ENCODE results near the gene NOC4L. TPM values are rescaled to one million over a fixed set of nuclear protein-coding genes. Genes with fewer than 3 reads are reported as not detected.
A peak's percentile ranks its signal among the peaks of the same experiment; 100 is the strongest.

NOC4L gene
- polyA plus RNA-seq, 1 of the 3 experiments (the other 2 are of a cell fraction) = 12.9 TPM

DNA sequence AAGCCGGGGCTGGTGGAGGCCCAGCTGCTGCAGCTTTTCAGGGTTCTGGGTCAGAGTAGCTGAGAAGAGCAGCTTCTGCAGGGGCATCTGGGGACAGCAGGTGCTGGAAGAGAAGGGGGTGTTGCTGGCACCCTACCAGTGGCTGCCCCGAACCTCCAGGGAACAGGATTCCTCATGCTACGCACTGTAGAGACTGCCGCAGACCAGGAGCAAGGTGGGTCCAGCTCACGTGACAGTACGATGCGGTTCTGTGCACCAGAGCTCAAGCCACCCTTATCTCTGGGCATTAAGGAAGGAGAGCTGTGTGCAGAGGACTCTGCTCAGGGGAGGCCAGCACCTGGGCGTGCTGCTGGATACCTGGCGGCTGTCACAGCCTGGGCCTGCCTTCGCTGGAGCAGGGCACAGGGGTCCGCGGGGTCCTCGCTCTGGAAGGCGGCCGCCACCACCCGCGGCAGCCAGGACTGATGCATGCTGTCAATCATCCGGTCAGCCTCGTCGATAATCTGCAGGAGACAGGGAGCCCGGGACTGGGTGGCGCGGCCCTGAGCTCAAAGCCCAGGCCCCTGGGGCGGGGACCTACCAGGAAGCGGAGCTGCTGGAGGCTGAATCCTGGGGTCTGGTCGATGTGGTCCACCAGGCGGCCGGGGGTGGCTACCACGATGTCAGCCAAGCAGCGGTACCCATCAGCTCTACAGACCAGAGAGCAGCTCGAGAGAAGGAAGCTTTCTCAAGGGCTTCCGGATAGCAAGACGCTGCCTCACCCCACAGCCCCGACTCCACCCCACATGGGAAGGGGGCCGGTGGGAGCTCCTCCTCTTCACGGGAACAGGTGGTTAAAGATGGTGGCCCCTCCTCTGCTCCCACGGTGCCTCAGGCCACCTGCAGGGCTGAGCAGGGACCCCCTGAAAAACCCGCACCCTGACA lies 3.1 kb upstream of the NOC4L start:
- WGBS (ENCODE audit: low lambda C conversion rate) = 88% methylated on average over 16 of the region's 38 CpGs
- no peak overlapping the region for H2AFZ ChIP-seq (ENCODE audit: low read depth)
- no peaks in the 10 kb centered on the region for H3K9me2 ChIP-seq
- H3K4me3 ChIP-seq (ENCODE audit: low read depth in 2 of 2, low read length in 1 of 2) = no peak overlapping the region
- no peaks in the 10 kb centered on the region for H3K27me3 ChIP-seq (ENCODE audit: insufficient read depth)
- peaks cover 37% of the 10 kb centered on the region for H3K79me2 ChIP-seq (ENCODE audit: insufficient read depth)
- H3K27ac ChIP-seq (ENCODE audit: low read depth in 2 of 2, low read length in 1 of 2) = no peak overlapping the region
- H3F3A ChIP-seq (replicated peaks; ENCODE audit: insufficient read depth) = no peaks in the 10 kb centered on the region
- DNase-seq = no peak
- TF ChIP-seq MEF2A (IDR thresholded peaks at IDR 0.05; ENCODE audit: borderline replicate concordance, low read depth) (no peak), CHD2 (IDR thresholded peaks at IDR 0.05; ENCODE audit: low read length, partially characterized antibody) (no peak), MXI1 (IDR thresholded peaks at IDR 0.05; ENCODE audit: low read depth, low read length) (no peak), EP300 (IDR thresholded peaks at IDR 0.05; ENCODE audit: borderline replicate concordance in 1 of 2, low read depth in 1 of 2, low read length in 1 of 2) (no peak), SIN3A (IDR thresholded peaks at IDR 0.05; ENCODE audit: borderline replicate concordance, low read depth, low read length) (no peak), YY1 (IDR thresholded peaks at IDR 0.05; ENCODE audit: low read depth) (no peak)
- TF ChIP-seq, protein P1, sequence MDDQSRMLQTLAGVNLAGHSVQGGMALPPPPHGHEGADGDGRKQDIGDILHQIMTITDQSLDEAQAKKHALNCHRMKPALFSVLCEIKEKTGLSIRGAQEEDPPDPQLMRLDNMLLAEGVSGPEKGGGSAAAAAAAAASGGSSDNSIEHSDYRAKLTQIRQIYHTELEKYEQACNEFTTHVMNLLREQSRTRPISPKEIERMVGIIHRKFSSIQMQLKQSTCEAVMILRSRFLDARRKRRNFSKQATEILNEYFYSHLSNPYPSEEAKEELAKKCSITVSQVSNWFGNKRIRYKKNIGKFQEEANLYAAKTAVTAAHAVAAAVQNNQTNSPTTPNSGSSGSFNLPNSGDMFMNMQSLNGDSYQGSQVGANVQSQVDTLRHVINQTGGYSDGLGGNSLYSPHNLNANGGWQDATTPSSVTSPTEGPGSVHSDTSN (IDR thresholded peaks at IDR 0.05) = no peak
- TF ChIP-seq, protein P2, sequence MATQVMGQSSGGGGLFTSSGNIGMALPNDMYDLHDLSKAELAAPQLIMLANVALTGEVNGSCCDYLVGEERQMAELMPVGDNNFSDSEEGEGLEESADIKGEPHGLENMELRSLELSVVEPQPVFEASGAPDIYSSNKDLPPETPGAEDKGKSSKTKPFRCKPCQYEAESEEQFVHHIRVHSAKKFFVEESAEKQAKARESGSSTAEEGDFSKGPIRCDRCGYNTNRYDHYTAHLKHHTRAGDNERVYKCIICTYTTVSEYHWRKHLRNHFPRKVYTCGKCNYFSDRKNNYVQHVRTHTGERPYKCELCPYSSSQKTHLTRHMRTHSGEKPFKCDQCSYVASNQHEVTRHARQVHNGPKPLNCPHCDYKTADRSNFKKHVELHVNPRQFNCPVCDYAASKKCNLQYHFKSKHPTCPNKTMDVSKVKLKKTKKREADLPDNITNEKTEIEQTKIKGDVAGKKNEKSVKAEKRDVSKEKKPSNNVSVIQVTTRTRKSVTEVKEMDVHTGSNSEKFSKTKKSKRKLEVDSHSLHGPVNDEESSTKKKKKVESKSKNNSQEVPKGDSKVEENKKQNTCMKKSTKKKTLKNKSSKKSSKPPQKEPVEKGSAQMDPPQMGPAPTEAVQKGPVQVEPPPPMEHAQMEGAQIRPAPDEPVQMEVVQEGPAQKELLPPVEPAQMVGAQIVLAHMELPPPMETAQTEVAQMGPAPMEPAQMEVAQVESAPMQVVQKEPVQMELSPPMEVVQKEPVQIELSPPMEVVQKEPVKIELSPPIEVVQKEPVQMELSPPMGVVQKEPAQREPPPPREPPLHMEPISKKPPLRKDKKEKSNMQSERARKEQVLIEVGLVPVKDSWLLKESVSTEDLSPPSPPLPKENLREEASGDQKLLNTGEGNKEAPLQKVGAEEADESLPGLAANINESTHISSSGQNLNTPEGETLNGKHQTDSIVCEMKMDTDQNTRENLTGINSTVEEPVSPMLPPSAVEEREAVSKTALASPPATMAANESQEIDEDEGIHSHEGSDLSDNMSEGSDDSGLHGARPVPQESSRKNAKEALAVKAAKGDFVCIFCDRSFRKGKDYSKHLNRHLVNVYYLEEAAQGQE (IDR thresholded peaks at IDR 0.05; ENCODE audit: low read depth, low read length) = no peak
- no peak overlapping the region for H3K9ac ChIP-seq
- no peaks in the 10 kb centered on the region for H3K9me3 ChIP-seq
- no peaks in the 10 kb centered on the region for H4K20me1 ChIP-seq (ENCODE audit: insufficient read depth)
- no peak overlapping the region for H3K4me2 ChIP-seq
- H3K36me3 ChIP-seq (replicated peaks in 1 of 2; ENCODE audit: control insufficient read depth in 1 of 2, insufficient read depth in 2 of 2, low read length in 1 of 2) = peaks cover 7 to 42% of the 10 kb centered on the region in 2 experiments
- ChIA-PET CTCF (interaction anchor here (0.8 to 2.3 kb wide), 5 partner anchors 11 to 473 kb away, joined by 3 to 10 read pairs (median 4); no protein-coding TSS in a partner anchor), POLR2A (no interaction called here)
- H3K4me1 ChIP-seq (ENCODE audit: control insufficient read depth in 1 of 2, insufficient read depth in 2 of 2, low read depth in 1 of 2, low read length in 1 of 2) = peaks cover 0 to 22% of the 10 kb centered on the region in 2 experiments; a peak in 1 of 4 replicates

DNA sequence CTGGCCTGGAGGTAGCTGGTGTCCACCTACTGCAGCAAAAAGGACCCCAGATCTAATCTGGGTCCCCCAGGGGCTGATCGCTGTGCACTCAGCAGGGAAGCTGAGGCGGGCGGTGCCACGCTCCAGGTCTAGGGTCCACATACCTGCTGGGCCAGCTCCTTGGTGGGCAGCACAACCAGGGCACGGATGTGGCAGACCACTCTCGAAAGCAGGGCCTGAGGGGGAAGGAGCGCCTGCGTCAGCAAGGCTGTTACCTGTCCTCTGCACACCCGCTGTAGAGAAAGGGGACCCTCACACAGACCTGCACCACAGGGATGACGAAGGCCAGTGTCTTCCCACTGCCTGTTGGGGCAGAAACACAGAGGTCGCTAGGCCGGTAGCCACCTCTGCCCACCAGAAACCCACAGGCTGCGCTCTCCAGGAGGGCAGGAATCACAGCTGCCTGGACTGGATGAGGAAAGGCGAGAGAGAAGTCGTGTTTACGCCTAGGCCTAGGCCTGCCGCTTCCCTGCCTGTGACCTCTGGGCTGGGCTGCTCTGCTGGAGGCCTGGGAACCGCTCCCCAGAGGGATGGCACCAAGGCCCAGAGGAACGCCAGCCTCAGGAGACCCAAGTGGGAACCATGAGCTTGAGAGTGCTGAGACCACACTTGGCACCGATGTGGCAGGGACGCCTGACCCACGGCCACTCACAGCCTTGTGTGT lies 2.1 kb upstream of the NOC4L start:
- no peak for TF ChIP-seq NRF1 (IDR thresholded peaks at IDR 0.05; ENCODE audit: low read depth, low read length)
- TF ChIP-seq TEAD4 (IDR thresholded peaks at IDR 0.05; ENCODE audit: borderline replicate concordance, insufficient read depth) = no peak
- TF ChIP-seq RFX5 (IDR thresholded peaks at IDR 0.05; ENCODE audit: low read length) = no peak
- no peak for DNase-seq
- Histone ChIP-seq H3K9me3 (no peaks in the 10 kb centered on the region), H4K20me1 (ENCODE audit: insufficient read depth) (no peaks in the 10 kb centered on the region), H2AFZ (ENCODE audit: low read depth) (no peak overlapping the region), H3K9ac (no peak overlapping the region), H3K9me2 (no peaks in the 10 kb centered on the region), H3K27me3 (ENCODE audit: insufficient read depth) (no peaks in the 10 kb centered on the region), H3K79me2 (ENCODE audit: insufficient read depth) (peaks cover 44% of the 10 kb centered on the region), H3K4me2 (peak overlapping the region; percentile 90; the same call in 1 of the 2 replicates), H3K27ac (ENCODE audit: low read depth in 2 of 2, low read length in 1 of 2) (no peak overlapping the region), H3K36me3 (replicated peaks in 1 of 2; ENCODE audit: control insufficient read depth in 1 of 2, insufficient read depth in 2 of 2, low read length in 1 of 2) (peaks cover 7 to 45% of the 10 kb centered on the region in 2 experiments), H3K4me3 (ENCODE audit: low read depth in 2 of 2, low read length in 1 of 2) (no peak overlapping the region), H3F3A (replicated peaks; ENCODE audit: insufficient read depth) (no peaks in the 10 kb centered on the region), H3K4me1 (ENCODE audit: control insufficient read depth in 1 of 2, insufficient read depth in 2 of 2, low read depth in 1 of 2, low read length in 1 of 2) (peaks cover 0 to 22% of the 10 kb centered on the region in 2 experiments; a peak in 1 of 4 replicates)
- 93% methylated on average over 10 of the region's 22 CpGs for whole genome bisulfite sequencing (ENCODE audit: low lambda C conversion rate)
- CTCF ChIA-PET = interaction anchor here (1.8 to 2.0 kb wide), 3 partner anchors 12 to 272 kb away, joined by 4 to 7 read pairs (median 5); no protein-coding TSS in a partner anchor
- POLR2A ChIA-PET = no interaction called here

Data from SK-N-SH (cell line).